ENCODE data around the gene LYPD6. TPM values are rescaled to one million over a fixed set of nuclear protein-coding genes. Genes with fewer than 3 reads are reported as not detected.

Gene LYPD6
- total and polyA plus RNA-seq, 2 donors from 2014 or later = 1.1 to 2.2 TPM

DNA sequence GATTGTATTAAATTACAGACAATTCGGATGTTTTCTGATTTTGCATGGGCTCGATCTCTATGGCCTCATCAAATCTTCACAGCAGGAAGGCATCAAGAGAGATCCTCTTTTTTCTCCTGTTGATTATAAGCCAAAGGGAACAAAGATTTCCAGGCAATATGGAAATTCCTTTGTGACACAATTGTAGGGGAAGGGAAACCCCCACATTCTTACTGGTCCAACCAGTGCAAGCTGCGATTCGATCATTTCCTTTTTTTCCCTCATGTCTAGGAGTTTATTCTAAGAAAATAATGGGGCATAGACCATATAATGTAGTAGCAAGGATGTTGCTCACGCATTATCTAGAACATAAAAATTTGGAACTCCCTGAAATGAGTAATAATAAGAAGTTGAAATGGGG is 87.7 kb downstream of the LYPD6 start:
- Histone ChIP-seq H3K27ac (ENCODE audit: low read depth in 2 of 2, low read length in 2 of 2) (no peak overlapping the region), H3K9ac (ENCODE audit: low read length in 3 of 3) (no peak overlapping the region), H3K4me1 (ENCODE audit: control insufficient read depth in 2 of 3, insufficient read depth in 2 of 3, low read depth in 1 of 3, low read length in 3 of 3) (no peaks in the 10 kb centered on the region), H3K9me3 (ENCODE audit: control insufficient read depth in 2 of 3, insufficient read depth in 1 of 3, low read length in 3 of 3) (no peaks in the 10 kb centered on the region), H3K4me3 (ENCODE audit: low read length in 3 of 3) (no peak overlapping the region), H3K36me3 (ENCODE audit: control insufficient read depth in 2 of 3, insufficient read depth in 3 of 3, low read length in 3 of 3) (no peaks in the 10 kb centered on the region), H3K27me3 (ENCODE audit: control insufficient read depth, insufficient read depth, low read length) (no peaks in the 10 kb centered on the region)
- TF ChIP-seq CTCF (IDR thresholded peaks at IDR 0.05; ENCODE audit: borderline replicate concordance, extremely low read depth, insufficient read depth) = no peak
- DNase-seq (no peak), FAIRE-seq (no peak)
- intact Hi-C loops (cut with DNase I) = no loop called here

GRCh38 chr2:149420053-149420963 is 89.9 kb downstream of the LYPD6 start:
- no peaks in the 10 kb centered on the region for H3K36me3 ChIP-seq (ENCODE audit: control insufficient read depth in 2 of 3, insufficient read depth in 3 of 3, low read length in 3 of 3)
- no peak for TF ChIP-seq CTCF (IDR thresholded peaks at IDR 0.05; ENCODE audit: borderline replicate concordance, extremely low read depth, insufficient read depth)
- no peaks in the 10 kb centered on the region for H3K27me3 ChIP-seq (ENCODE audit: control insufficient read depth, insufficient read depth, low read length)
- intact Hi-C loops (cut with DNase I) = no loop called here
- no peak overlapping the region for H3K4me3 ChIP-seq (ENCODE audit: low read length in 3 of 3)
- DNase-seq = peak in 3 of 5 donors; percentile 26 to 61 (median 51)
- no peak overlapping the region for H3K9ac ChIP-seq (ENCODE audit: low read length in 3 of 3)
- H3K9me3 ChIP-seq (ENCODE audit: control insufficient read depth in 2 of 3, insufficient read depth in 1 of 3, low read length in 3 of 3) = no peaks in the 10 kb centered on the region
- no peak for FAIRE-seq
- no peak overlapping the region for H3K27ac ChIP-seq (ENCODE audit: low read depth in 2 of 2, low read length in 2 of 2)
- H3K4me1 ChIP-seq (ENCODE audit: control insufficient read depth in 2 of 3, insufficient read depth in 2 of 3, low read depth in 1 of 3, low read length in 3 of 3) = no peaks in the 10 kb centered on the region

DNA sequence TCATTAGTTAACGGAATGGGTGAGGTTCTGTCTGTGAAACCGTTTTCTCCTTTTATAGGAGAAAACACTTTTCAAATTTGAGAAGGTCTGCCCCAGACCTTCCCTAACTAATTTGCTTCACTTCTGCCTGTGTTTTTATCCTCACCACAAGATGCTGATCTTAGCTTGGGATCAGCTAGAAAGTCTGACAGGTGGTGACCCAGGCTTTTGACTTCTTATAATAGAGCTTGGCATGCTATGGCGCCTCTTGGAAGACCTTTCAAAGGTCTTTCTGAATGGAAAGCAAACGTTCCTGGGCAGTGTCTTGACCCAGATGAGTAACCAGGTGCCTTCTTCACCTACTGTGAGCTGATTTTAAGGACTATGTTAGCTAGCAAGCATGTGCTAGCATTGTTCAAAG is 91.4 kb downstream of the LYPD6 start:
- no peak for DNase-seq
- no peaks in the 10 kb centered on the region for H3K36me3 ChIP-seq (ENCODE audit: control insufficient read depth in 2 of 3, insufficient read depth in 3 of 3, low read length in 3 of 3)
- no peak overlapping the region for H3K27ac ChIP-seq (ENCODE audit: low read depth in 2 of 2, low read length in 2 of 2)
- H3K27me3 ChIP-seq (ENCODE audit: control insufficient read depth, insufficient read depth, low read length) = no peaks in the 10 kb centered on the region
- no peaks in the 10 kb centered on the region for H3K4me1 ChIP-seq (ENCODE audit: control insufficient read depth in 2 of 3, insufficient read depth in 2 of 3, low read depth in 1 of 3, low read length in 3 of 3)
- FAIRE-seq = no peak
- no peak for TF ChIP-seq CTCF (IDR thresholded peaks at IDR 0.05; ENCODE audit: borderline replicate concordance, extremely low read depth, insufficient read depth)
- H3K4me3 ChIP-seq (ENCODE audit: low read length in 3 of 3) = no peak overlapping the region
- intact Hi-C loops (cut with DNase I) = no loop called here
- no peak overlapping the region for H3K9ac ChIP-seq (ENCODE audit: low read length in 3 of 3)
- H3K9me3 ChIP-seq (ENCODE audit: control insufficient read depth in 2 of 3, insufficient read depth in 1 of 3, low read length in 3 of 3) = no peaks in the 10 kb centered on the region

Data from kidney (tissue), 14 donors.